ENCODE measurements around the gene IFIT5. TPM values are rescaled to one million over a fixed set of nuclear protein-coding genes. Genes with fewer than 3 reads are reported as not detected.

The IFIT5 gene
- total RNA-seq, 6 donors from 2014 or later, result 6.5 to 30.8 (median 20.6) TPM

- TF ChIP-seq EP300 (IDR thresholded peaks at IDR 0.05) (no peak), POLR2A (IDR thresholded peaks at IDR 0.05) (no peak)
- Histone ChIP-seq H3K27me3 (no peaks in the 10 kb centered on the region), H3K4me1 (peaks cover 27 to 40% (median 32%) of the 10 kb centered on the region in 4 donors), H3K36me3 (peaks cover 0 to 10% (median 2%) of the 10 kb centered on the region in 4 donors), H3K4me3 (peak overlapping the region in 2 of 4 donors; percentile 90 to 96), H3K27ac (peak overlapping the region in 3 of 4 donors; percentile 94 to 99 (median 95)), H3K9me3 (no peaks in the 10 kb centered on the region)
- ATAC-seq (ENCODE audit: low FRiP score in 2 of 2), result no peak
- DNase-seq, result no peak
- WGBS, 2 donors, result 87 to 90% methylated on average over 7 of the region's 7 CpGs
Observed at GRCh38 chr10:89413398-89413912, 913 bp upstream of the IFIT5 start.

- peak; percentile 41 to 89 for DNase-seq
- peak overlapping the region; percentile 94 to 99 (median 97) for H3K27ac ChIP-seq
- TF ChIP-seq CTCF (IDR thresholded peaks at IDR 0.05) (peak in 2 of 6 experiments; percentile 41 to 48), EP300 (IDR thresholded peaks at IDR 0.05) (no peak), POLR2AphosphoS5 (IDR thresholded peaks at IDR 0.05) (peak in 1 of 2 donors; percentile 37), POLR2A (IDR thresholded peaks at IDR 0.05) (peak in 3 of 4 donors; percentile 4 to 17 (median 10))
- 1% methylated on average over 37 to 52 of the region's 66 CpGs for WGBS, 2 donors
- H3K4me3 ChIP-seq, result peak overlapping the region; percentile 36 to 96 (median 74)
- no peaks in the 10 kb centered on the region for H3K27me3 ChIP-seq
- H3K9me3 ChIP-seq, result no peaks in the 10 kb centered on the region
- peaks cover 42 to 56% (median 45%) of the 10 kb centered on the region in 4 donors for H3K4me1 ChIP-seq
- ATAC-seq (ENCODE audit: low FRiP score in 2 of 2), result peak; percentile 81 to 86
- peaks cover 0 to 12% (median 2%) of the 10 kb centered on the region in 4 donors for H3K36me3 ChIP-seq
Observed at GRCh38 chr10:89414879-89415821, 782 bp downstream of the IFIT5 start.

- DNase-seq (no peak), ATAC-seq (ENCODE audit: low FRiP score in 2 of 2) (no peak)
- Histone ChIP-seq H3K36me3 (peaks cover 0 to 18% (median 2%) of the 10 kb centered on the region in 4 donors), H3K4me1 (peaks cover 45 to 64% (median 49%) of the 10 kb centered on the region in 4 donors), H3K27me3 (no peaks in the 10 kb centered on the region), H3K27ac (peak overlapping the region in 2 of 4 donors; percentile 95 to 99), H3K4me3 (peak overlapping the region in 1 of 4 donors; percentile 96), H3K9me3 (no peaks in the 10 kb centered on the region)
- TF ChIP-seq POLR2AphosphoS5 (IDR thresholded peaks at IDR 0.05) (no peak), EP300 (IDR thresholded peaks at IDR 0.05) (no peak), CTCF (IDR thresholded peaks at IDR 0.05) (no peak), POLR2A (IDR thresholded peaks at IDR 0.05) (no peak)
- 61 to 100% methylated on average over 1 of the region's 1 CpG for WGBS, 2 donors
Observed at GRCh38 chr10:89416465-89416864, 2.1 kb downstream of the IFIT5 start.

- Histone ChIP-seq H3K27ac (peak overlapping the region in 2 of 4 donors; percentile 44 to 95), H3K36me3 (peaks cover 0 to 30% (median 2%) of the 10 kb centered on the region in 4 donors), H3K4me3 (no peak overlapping the region), H3K4me1 (peaks cover 42 to 62% (median 47%) of the 10 kb centered on the region in 4 donors), H3K9me3 (no peaks in the 10 kb centered on the region), H3K27me3 (no peaks in the 10 kb centered on the region)
- ATAC-seq (ENCODE audit: low FRiP score in 2 of 2) (no peak), DNase-seq (no peak)
- TF ChIP-seq CTCF (IDR thresholded peaks at IDR 0.05), result peak in 4 of 6 experiments; percentile 24 to 58 (median 40)
- no peak for TF ChIP-seq EP300 (IDR thresholded peaks at IDR 0.05)
- no peak for TF ChIP-seq POLR2A (IDR thresholded peaks at IDR 0.05)
- no peak for TF ChIP-seq POLR2AphosphoS5 (IDR thresholded peaks at IDR 0.05)
- 34 to 42% methylated on average over 3 of the region's 3 CpGs for WGBS, 2 donors
Observed at GRCh38 chr10:89419548-89419947, 5.2 kb downstream of the IFIT5 start.

- Histone ChIP-seq H3K4me1 (peaks cover 35 to 53% (median 42%) of the 10 kb centered on the region in 4 donors), H3K27me3 (no peaks in the 10 kb centered on the region), H3K9me3 (no peaks in the 10 kb centered on the region), H3K36me3 (peaks cover 0 to 30% (median 2%) of the 10 kb centered on the region in 4 donors), H3K4me3 (no peak overlapping the region), H3K27ac (peak overlapping the region; percentile 23 to 78 (median 65))
- peak; percentile 60 to 83 for ATAC-seq (ENCODE audit: low FRiP score in 2 of 2)
- TF ChIP-seq POLR2A (IDR thresholded peaks at IDR 0.05), result peak in 1 of 4 donors; percentile 36
- TF ChIP-seq CTCF (IDR thresholded peaks at IDR 0.05), result peak in 1 of 6 experiments; percentile 4
- TF ChIP-seq POLR2AphosphoS5 (IDR thresholded peaks at IDR 0.05), result peak in 1 of 2 donors; percentile 49
- peak in 3 of 4 donors; percentile 69 to 96 (median 81) for TF ChIP-seq EP300 (IDR thresholded peaks at IDR 0.05)
- WGBS, 2 donors, result 66 to 92% methylated on average over 2 of the region's 2 CpGs
- peak in 1 of 2 donors; percentile 38 for DNase-seq
Observed at GRCh38 chr10:89421018-89421476, 6.7 kb downstream of the IFIT5 start.

All from upper lobe of left lung (tissue), 6 donors.